Endodermal cell (in vitro differentiated cells): ENCODE data around the gene HAND1. TPM values are rescaled to one million over a fixed set of nuclear protein-coding genes. Genes with fewer than 3 reads are reported as not detected.
A peak's percentile ranks its signal among the peaks of the same experiment; 100 is the strongest.

Source experiments
- DNase-seq: peaks from one replicate; pipeline ENCODE4 v3.0.0-alpha.2; 2017
- H3K27ac ChIP-seq: 2 replicates; pipeline ENCODE4 v1.5.1; 2013; ENCODE audit warnings: mild to moderate bottlenecking, low read depth, low read length, moderate library complexity
- H3K27me3 ChIP-seq: 2 replicates; pipeline ENCODE4 v1.6.1; 2013; ENCODE audit warnings: mild to moderate bottlenecking, low read length, moderate library complexity; ENCODE audit not compliant: insufficient read depth, control insufficient read depth, poor library complexity, severe bottlenecking
- H3K36me3 ChIP-seq: 2 replicates; pipeline ENCODE4 v1.7.0; 2013; ENCODE audit warnings: mild to moderate bottlenecking, low read length, moderate library complexity; ENCODE audit not compliant: control insufficient read depth, insufficient read depth
- H3K4me1 ChIP-seq: one replicate; pipeline ENCODE4 v1.7.0; 2013; ENCODE audit warnings: low read length; ENCODE audit not compliant: control insufficient read depth, insufficient read depth
- H3K4me3 ChIP-seq: 2 replicates; pipeline ENCODE4 v1.5.1; 2013; ENCODE audit warnings: mild to moderate bottlenecking, low read length, moderate library complexity
- H3K9ac ChIP-seq: 2 replicates; pipeline ENCODE4 v1.6.1; 2013; ENCODE audit warnings: mild to moderate bottlenecking, low read length, moderate library complexity; ENCODE audit not compliant: poor library complexity, severe bottlenecking; ENCODE audit errors: extremely low read depth
- H3K9me3 ChIP-seq: 2 replicates; pipeline ENCODE4 v1.6.1; 2013; ENCODE audit warnings: mild to moderate bottlenecking, low read length, moderate library complexity; ENCODE audit not compliant: control insufficient read depth
- H3K27ac Mint-ChIP-seq: 2 replicates; pipeline ENCODE4 v1.8.0; 2020; ENCODE audit warnings: mixed read lengths
- H3K27me3 Mint-ChIP-seq: 2 replicates; pipeline ENCODE4 v1.8.0; 2021; ENCODE audit warnings: mild to moderate bottlenecking, mixed read lengths; ENCODE audit not compliant: insufficient read depth
- H3K36me3 Mint-ChIP-seq: 2 replicates; pipeline ENCODE4 v1.8.0; 2020; ENCODE audit warnings: low read depth, mixed read lengths
- H3K4me1 Mint-ChIP-seq: 2 replicates; pipeline ENCODE4 v1.8.0; 2020; ENCODE audit warnings: mixed read lengths
- H3K4me3 Mint-ChIP-seq: 2 replicates; pipeline ENCODE4 v1.8.0; 2020; ENCODE audit warnings: mild to moderate bottlenecking, moderate library complexity, mixed read lengths
- H3K9me3 Mint-ChIP-seq: 2 replicates; pipeline ENCODE4 v1.8.0; 2020; ENCODE audit warnings: mild to moderate bottlenecking, mixed read lengths
- CTCF ChIP-seq: fragments of 200-600 bp; sonication (generic); conservative IDR thresholded peaks from 2 replicates; pipeline ENCODE4 v1.5.0; 2021; ENCODE audit warnings: antibody characterized with exemption, mild to moderate bottlenecking
- WGBS, 2 experiments: methylation state at CpG; one replicate each; pipeline versions ENCODE4 v1.1.5 to v1.1.7; 2013; ENCODE audit warnings: missing lambda C conversion rate in 2 of 2, mixed read lengths in 1 of 2; ENCODE audit not compliant: insufficient coverage in 1 of 2, insufficient read length in 1 of 2; 5-methylcytosine and 5-hydroxymethylcytosine counted together
- total RNA-seq, 2 donors: library from RNA; stranded (reverse); fragmentation: NEBNext Ultra II Directional in 1 of 2; extraction: Animal tissue kit (Norgen Biotek cat#: 25700) in 1 of 2; gene quantifications; 2 replicates in 1 of 2; 3 replicates in 1 of 2; pipeline ENCODE4 v1.2.1, GENCODE V29; 2021

HAND1 gene
- total RNA-seq, 2 donors from 2014 or later: not detected

- Histone ChIP-seq H3K9me3 (no peaks in the 10 kb centered on the region), H3K27ac (no peak overlapping the region), H3K4me3 (no peak overlapping the region), H3K9ac (no peak overlapping the region), H3K4me1 (no peaks in the 10 kb centered on the region), H3K27me3 (peaks cover 28% of the 10 kb centered on the region), H3K36me3 (no peaks in the 10 kb centered on the region)
- H3K27me3 Mint-ChIP-seq: peaks cover 50% of the 10 kb centered on the region
- H3K4me1 Mint-ChIP-seq: peaks cover 11% of the 10 kb centered on the region
- no peak overlapping the region for H3K27ac Mint-ChIP-seq
- H3K4me3 Mint-ChIP-seq: no peak overlapping the region
- no peaks in the 10 kb centered on the region for H3K9me3 Mint-ChIP-seq
- WGBS, 2 experiments: 82 to 92% methylated on average over 2 to 6 of the region's 6 CpGs
- no peak for TF ChIP-seq CTCF
- no peaks in the 10 kb centered on the region for H3K36me3 Mint-ChIP-seq
- DNase-seq: no peak
Measured at GRCh38 chr5:154465169-154465568, 12.9 kb downstream of the HAND1 start.

GRCh38 chr5:154464438-154464837 lies 13.6 kb downstream of the HAND1 start:
- Mint-ChIP-seq H3K27ac (no peak overlapping the region), H3K4me3 (no peak overlapping the region), H3K9me3 (no peaks in the 10 kb centered on the region), H3K4me1 (peaks cover 11% of the 10 kb centered on the region), H3K27me3 (peaks cover 44% of the 10 kb centered on the region), H3K36me3 (no peaks in the 10 kb centered on the region)
- H3K4me1 ChIP-seq: no peaks in the 10 kb centered on the region
- H3K36me3 ChIP-seq: no peaks in the 10 kb centered on the region
- no peaks in the 10 kb centered on the region for H3K9me3 ChIP-seq
- no peak overlapping the region for H3K27ac ChIP-seq
- H3K4me3 ChIP-seq: no peak overlapping the region
- no peak overlapping the region for H3K9ac ChIP-seq
- DNase-seq: no peak
- TF ChIP-seq CTCF: no peak
- peaks cover 21% of the 10 kb centered on the region for H3K27me3 ChIP-seq
- WGBS, 2 experiments: 86% methylated on average over 1 of the region's 1 CpG

- peaks cover 16% of the 10 kb centered on the region for H3K27me3 Mint-ChIP-seq
- Histone ChIP-seq H3K36me3 (peaks cover 16% of the 10 kb centered on the region), H3K27ac (no peak overlapping the region), H3K9ac (no peak overlapping the region), H3K4me1 (no peaks in the 10 kb centered on the region), H3K9me3 (no peaks in the 10 kb centered on the region), H3K4me3 (no peak overlapping the region), H3K27me3 (peaks cover under 1% of the 10 kb centered on the region)
- peaks cover 8% of the 10 kb centered on the region for H3K36me3 Mint-ChIP-seq
- no peak overlapping the region for H3K27ac Mint-ChIP-seq
- WGBS, 2 experiments: 23 to 58% methylated on average over 2 to 6 of the region's 6 CpGs
- peaks cover 7% of the 10 kb centered on the region for H3K4me1 Mint-ChIP-seq
- H3K4me3 Mint-ChIP-seq: no peak overlapping the region
- H3K9me3 Mint-ChIP-seq: no peaks in the 10 kb centered on the region
- peak; percentile 74 for DNase-seq
- TF ChIP-seq CTCF: peak; percentile 72
Measured at GRCh38 chr5:154461531-154461930, 16.5 kb downstream of the HAND1 start.
